ENCODE measurements around the gene FBXL16. TPM values are rescaled to one million over a fixed set of nuclear protein-coding genes. Genes with fewer than 3 reads are reported as not detected.

The FBXL16 gene
- total RNA-seq, 1 experiment from 2014 or later = 1.3 TPM

- Mint-ChIP-seq H3K27ac (ENCODE audit: unreplicated experiment) (no peak overlapping the region), H3K36me3 (ENCODE audit: insufficient read depth, unreplicated experiment) (peaks cover 62% of the 10 kb centered on the region), H3K9me3 (ENCODE audit: low read depth, unreplicated experiment) (no peaks in the 10 kb centered on the region), H3K4me3 (ENCODE audit: low read depth, unreplicated experiment) (no peak overlapping the region), H3K27me3 (ENCODE audit: unreplicated experiment) (no peaks in the 10 kb centered on the region), H3K4me1 (ENCODE audit: low read depth, unreplicated experiment) (no peaks in the 10 kb centered on the region)
- BruUV-seq (replicated peaks) = no TSS peak
- TF ChIP-seq CTCF (IDR thresholded peaks at IDR 0.05; ENCODE audit: unreplicated experiment) = no peak
- CTCF ChIA-PET = interaction anchor here (0.6 kb wide), 1 partner anchor 24 kb away, joined by 5 read pairs; no protein-coding TSS in a partner anchor
- DNase-seq = no peak
- intact Hi-C loops (cut with micrococcal nuclease; ENCODE audit: unreplicated experiment) = no loop called here
These were observed 24.4 kb upstream of the FBXL16 start for GRCh38 chr16:729768-730665.

GRCh38 chr16:728890-729744 lies 23.5 kb upstream of the FBXL16 start:
- BruUV-seq (replicated peaks) = no TSS peak
- Mint-ChIP-seq H3K27me3 (ENCODE audit: unreplicated experiment) (no peaks in the 10 kb centered on the region), H3K27ac (ENCODE audit: unreplicated experiment) (no peak overlapping the region), H3K9me3 (ENCODE audit: low read depth, unreplicated experiment) (no peaks in the 10 kb centered on the region), H3K4me1 (ENCODE audit: low read depth, unreplicated experiment) (no peaks in the 10 kb centered on the region), H3K36me3 (ENCODE audit: insufficient read depth, unreplicated experiment) (peaks cover 59% of the 10 kb centered on the region), H3K4me3 (ENCODE audit: low read depth, unreplicated experiment) (peak overlapping the region; percentile 74)
- intact Hi-C loops (cut with micrococcal nuclease; ENCODE audit: unreplicated experiment) = no loop called here
- no peak for DNase-seq
- CTCF ChIA-PET = no interaction called here
- no peak for TF ChIP-seq CTCF (IDR thresholded peaks at IDR 0.05; ENCODE audit: unreplicated experiment)

- Mint-ChIP-seq H3K9me3 (ENCODE audit: low read depth, unreplicated experiment) (no peaks in the 10 kb centered on the region), H3K4me1 (ENCODE audit: low read depth, unreplicated experiment) (no peaks in the 10 kb centered on the region), H3K27me3 (ENCODE audit: unreplicated experiment) (no peaks in the 10 kb centered on the region), H3K4me3 (ENCODE audit: low read depth, unreplicated experiment) (peak overlapping the region; percentile 74), H3K36me3 (ENCODE audit: insufficient read depth, unreplicated experiment) (peaks cover 60% of the 10 kb centered on the region), H3K27ac (ENCODE audit: unreplicated experiment) (no peak overlapping the region)
- BruUV-seq (replicated peaks) = no TSS peak
- intact Hi-C loops (cut with micrococcal nuclease; ENCODE audit: unreplicated experiment) = no loop called here
- CTCF ChIA-PET = interaction anchor here (0.6 to 1.1 kb wide), 5 partner anchors 12 to 591 kb away, joined by 3 to 7 read pairs (median 3); partner anchors contain the start of gene CIAO3
- no peak for TF ChIP-seq CTCF (IDR thresholded peaks at IDR 0.05; ENCODE audit: unreplicated experiment)
- peak; percentile 72 for DNase-seq
These were observed 22.7 kb upstream of the FBXL16 start for GRCh38 chr16:728131-728889.

Measured in Calu3 (cell line).